Muscle of arm (tissue), 12 donors: ENCODE measurements around the gene DNAI1. TPM values are rescaled to one million over a fixed set of nuclear protein-coding genes. Genes with fewer than 3 reads are reported as not detected.
A peak's percentile ranks its signal among the peaks of the same experiment; 100 is the strongest.

ENCODE experiments used
- DNase-seq: peaks from one replicate; pipeline ENCODE4 v3.0.0-alpha.2; 2013
- polyA plus RNA-seq, 12 donors: library from polyadenylated mRNA; unstranded; fragments of 120-200 nt; gene quantifications; one replicate each; pipeline ENCODE4 v1.2.1, GENCODE V29; 2013; ENCODE audit not compliant: insufficient read length in 12 of 12

The DNAI1 gene
- polyA plus RNA-seq, 12 donors: 0.25 to 0.28 TPM; not detected in 10

DNA sequence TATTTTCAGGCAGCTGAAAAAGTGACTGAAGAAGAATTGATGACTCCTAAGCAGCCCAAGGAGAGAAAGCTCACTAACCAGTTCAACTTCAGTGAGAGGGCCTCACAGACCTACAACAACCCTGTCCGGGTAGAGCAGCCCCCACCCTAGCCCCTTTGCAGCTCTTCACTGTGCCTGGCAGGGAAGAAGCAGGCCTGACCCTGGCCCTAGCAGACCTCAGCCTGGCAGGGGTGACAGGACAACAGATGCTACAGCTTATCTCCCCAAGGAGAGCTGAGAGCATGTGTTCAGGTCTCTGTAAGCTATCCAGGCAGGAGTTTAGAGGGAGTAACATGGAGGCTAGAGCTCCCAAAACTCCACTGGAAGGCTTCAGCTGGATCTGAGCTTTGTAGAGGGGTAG is 31.8 kb downstream of the DNAI1 start:
- DNase-seq: no peak

DNA sequence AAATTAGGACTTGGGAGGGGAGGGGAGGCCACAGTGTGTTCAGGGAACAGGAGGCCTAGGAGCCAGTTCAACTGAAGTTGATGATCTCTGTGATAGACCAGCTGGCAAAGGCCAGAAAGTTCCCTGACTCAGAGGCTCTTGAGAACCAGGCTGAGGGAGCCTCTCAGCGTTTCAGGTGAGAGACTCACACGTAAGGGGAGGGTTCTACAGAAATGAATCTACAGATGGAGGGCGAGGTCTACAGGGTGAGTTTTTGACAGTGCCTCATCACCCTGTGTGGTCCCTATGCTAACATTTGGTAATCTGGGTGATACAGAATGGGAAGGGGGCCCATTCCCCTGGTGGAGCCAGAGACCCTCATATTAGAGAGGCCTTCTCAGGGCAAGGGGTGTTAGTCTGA is 32.2 kb downstream of the DNAI1 start:
- no peak for DNase-seq

DNA sequence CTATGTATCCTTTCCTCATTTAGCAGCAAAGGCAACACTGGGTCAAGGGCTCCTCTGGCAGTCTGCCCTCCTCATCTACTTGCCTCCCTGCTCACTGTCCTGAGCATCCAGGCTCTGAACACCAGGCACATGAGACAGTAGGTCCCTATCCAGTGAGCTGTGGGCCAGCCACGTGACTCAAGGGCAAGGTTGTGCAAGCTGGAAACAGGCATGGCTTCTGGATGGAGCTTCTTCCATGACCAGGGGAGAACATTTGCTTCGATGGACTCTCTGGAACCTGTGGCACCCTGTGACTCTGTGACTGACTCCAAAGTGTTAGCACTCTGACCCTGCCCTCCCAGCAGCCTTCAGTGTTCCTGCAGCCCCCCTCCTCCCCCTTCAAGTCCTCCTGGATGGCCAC is 33.0 kb downstream of the DNAI1 start:
- DNase-seq: no peak

DNA sequence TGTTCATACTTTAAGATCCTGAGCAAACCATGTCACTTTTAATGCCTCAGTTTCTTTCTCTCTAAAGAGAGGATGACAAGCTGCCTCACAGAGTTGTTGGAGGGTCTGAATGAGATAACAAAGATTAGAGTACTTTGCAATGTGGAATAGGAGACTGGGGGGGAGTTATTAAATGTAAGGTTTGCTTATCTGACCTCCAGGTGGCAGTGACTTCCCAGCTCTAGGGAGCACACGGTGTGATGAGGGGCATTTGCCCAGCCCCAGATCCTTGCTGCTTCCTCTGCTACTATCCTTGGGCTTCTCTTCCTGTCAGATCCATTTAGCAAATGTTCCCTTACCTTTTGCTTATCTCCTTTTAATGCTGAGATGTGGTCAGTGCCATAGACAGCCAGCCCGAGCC is 33.4 kb downstream of the DNAI1 start:
- DNase-seq: no peak

DNA sequence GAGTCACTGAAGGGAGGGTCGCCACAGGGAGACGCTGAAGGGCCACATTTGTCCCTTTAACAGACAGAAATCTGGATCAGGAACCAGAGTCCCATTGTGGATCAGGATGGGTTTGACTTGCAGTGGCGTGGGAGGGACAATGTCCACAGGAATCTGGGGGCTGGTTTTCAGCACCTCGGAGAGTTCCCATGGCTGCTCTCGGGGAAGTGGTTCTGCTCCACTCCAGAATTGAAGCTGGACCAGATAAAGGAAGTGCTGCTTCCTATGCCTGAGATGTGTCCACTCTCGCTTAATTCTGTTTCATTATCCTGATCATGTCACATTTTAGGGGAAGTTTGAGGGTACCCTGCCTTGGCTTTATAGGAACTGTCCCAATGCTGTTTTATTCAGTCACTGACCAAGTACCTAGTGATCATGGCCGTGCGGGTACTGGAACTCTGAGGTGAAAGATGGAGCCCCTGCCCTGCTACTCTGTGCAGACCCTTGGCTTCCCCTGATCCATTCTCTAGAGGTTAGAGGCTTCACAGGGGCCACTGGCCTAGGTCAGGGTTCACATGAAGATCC is 35.4 kb downstream of the DNAI1 start:
- peak; percentile 66 for DNase-seq

DNA sequence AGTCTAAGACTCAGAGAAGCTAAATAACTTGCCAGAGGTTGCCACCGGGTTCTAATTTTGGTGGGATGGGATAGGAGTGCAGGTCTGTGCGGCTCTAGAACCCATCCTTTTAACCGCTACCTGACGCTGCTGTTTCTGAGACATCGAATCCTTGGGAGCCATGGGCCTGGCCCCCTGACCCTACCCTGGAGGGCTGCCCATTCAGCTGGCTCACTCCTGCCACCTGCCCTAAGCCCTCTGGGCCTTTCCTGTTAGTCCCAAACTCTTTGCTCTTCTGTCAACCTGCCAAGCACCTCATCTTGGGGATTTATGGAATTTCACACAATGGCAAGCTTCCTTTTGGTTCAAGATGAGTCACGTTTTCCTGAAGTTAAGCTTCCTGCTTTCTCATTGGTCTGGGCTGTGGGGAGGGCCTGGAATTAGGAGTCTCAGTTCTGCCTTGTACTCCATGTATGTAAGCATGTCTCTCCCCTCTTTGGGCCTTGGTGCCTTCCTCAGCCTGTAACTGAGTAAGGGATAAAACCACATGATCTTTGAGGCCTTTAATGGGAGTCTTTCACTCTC is 37.6 kb downstream of the DNAI1 start:
- no peak for DNase-seq

DNA sequence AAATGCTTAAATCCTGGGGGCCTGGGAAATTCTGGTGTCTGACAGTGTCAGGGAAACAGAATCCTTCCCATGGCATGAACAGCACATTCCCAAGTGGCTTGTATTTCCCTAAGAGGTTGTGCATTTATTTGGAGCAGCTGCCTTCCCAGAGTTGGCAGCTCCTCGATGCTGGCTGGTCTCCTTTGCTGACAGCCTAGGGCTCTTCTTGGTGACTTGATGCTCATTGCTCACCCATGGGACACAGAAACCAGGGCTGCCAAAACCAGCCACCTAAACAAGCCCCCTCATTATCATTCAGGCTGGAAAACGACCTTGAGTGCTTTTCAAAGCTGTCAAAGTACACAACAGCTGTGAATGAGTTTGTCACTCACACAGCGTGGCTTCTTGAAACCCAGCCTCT is 39.9 kb downstream of the DNAI1 start:
- no peak for DNase-seq

DNA sequence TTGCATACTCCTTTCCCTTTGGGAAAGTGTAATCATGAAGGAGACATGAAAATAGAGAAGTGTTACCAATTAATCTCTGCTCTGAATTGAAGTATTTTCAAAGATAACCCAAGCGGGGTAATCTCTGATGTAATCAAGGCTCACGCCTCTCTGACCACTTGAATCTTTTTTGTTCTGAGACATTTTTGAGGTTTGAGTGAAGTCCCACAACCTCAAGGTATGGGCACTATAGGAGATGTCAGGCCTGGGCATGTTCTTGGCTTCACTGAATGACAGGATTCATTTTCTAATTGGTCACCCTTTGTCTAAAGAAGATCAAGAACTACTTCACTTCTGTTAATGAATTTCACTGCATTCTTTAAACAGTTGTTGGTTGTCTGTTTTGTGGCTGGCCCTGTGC is 40.5 kb downstream of the DNAI1 start:
- DNase-seq: no peak

DNA sequence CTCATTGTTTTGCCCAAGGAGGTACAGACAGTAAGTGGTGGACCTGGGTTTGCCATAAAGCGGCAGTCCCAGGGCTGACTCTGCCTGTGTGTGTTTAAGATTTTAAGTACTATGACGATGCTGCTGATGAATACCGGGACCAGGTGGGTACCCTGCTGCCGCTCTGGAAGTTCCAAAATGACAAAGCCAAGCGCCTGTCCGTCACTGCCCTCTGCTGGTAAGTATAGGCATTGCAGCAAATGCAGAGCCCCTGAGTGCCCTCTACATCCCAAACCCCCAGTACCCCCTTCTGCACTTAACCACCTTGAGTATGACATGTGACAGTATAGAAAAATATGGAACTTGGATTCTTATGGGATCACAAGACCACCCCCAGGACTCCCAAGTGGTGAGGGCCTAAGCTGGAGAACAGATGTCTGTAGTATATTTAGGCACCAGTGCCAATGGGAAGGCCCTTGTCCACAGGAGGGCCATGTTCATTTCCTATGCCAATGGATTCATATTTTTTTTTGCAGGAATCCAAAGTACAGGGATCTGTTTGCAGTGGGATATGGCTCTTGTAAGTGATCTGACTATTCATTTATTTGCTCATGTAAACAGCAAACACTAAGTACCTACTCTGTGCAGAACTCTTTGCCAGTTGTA is 42.1 kb downstream of the DNAI1 start:
- DNase-seq: peak; percentile 57

DNA sequence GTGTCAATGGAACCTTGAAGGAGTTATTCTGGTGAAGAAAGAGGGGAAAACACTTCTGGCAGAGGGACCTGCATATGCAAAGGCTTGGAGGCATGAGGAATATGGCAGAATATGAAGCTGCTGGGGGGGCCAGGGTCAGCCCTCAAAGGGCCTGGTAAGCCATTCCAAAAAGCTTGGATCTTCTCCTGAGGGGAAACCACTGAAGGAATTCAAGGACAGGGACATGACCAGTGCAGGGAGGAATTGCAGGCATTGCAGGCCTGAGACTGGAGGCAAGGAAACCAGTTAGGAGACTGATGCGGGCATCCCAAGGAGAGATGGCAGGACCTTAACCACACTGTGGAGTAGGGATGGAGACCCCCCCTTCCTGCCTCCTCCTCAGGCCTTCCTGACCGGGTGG is 42.8 kb downstream of the DNAI1 start:
- no peak for DNase-seq

DNA sequence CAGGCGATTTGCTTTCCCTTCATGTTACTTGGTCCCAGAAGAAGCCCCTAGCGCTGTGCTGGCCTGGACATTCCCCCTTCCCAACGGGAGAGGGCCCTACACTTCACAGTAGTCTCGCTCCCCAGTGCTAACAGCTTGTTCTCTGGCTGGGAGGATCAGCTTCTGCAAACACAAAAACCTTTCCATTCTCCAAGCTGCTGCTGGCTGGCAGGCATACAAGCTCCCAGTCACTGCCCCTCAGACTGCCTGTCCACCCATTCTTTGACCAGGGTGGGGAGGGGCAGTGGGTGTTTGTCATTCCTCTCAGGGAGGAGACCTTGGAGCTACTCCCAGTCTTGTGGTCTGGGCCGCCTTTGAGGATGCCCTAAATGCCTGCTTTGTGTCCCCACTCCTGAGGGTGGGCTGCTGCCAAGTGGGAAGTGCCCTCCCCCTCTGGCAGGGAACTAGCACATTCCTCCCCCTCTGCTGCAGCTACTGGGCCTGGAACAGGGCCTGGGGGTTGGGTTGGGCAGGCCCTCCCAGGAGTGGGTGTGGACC is 43.4 kb downstream of the DNAI1 start:
- DNase-seq: peak; percentile 65

DNA sequence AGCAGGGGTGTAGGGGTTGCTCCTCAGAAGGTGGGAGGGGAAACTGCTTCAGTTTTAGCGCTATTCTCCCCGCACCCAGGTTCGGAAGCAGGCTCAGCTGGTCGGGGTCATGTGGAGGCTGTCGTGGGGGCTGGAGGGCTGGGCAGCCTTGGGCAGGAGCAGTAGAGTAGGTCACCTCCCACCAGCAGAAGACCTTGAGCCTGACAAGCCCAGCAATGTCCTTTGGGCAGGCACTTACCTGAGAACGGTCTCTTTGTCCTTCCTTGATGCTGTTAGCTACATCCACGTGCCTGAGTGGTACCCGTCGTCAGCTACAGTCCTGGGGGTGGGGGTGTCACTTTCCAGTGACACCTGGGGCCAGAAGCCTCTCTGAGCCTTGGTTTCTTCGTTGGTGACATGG is 43.9 kb downstream of the DNAI1 start:
- DNase-seq: no peak

DNA sequence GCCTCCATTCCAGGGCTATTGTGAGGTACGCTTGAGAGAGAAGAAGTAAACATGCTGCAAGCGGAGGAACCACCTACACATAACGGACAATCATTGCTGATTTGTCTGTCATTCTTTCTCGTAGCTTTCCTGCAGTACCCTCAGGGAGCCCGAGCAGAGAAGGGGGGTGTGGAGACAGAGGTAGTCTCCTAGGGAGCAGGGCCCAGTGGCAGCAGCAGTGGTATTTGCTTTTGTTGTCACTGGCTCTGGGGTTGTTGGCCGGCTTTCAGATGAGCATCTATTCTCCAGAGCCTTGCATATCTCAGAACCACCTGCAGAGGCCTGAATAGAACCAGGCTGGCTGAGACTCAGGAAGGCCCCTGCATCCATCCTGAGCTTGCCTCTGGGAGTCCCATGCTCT is 44.3 kb downstream of the DNAI1 start:
- DNase-seq: no peak

DNA sequence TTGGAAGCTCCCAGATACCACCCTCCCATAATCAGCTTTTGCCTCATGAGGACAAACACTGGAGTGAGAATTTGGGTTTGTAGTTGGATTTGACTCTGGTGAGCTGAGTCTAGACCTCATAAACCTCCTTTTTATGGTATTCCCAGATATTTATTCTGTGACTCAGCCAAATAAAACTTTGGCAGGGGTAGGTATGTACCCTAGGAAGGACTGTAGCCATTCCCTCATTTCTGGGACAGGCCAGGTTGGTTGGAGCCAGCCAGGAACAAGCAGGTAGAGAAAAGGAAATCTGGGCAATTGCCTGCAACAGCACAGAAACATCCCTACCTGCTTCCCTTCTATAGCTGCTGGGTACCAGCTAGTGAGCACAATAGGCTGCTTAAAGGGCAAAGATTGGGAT is 44.8 kb downstream of the DNAI1 start:
- DNase-seq: no peak

DNA sequence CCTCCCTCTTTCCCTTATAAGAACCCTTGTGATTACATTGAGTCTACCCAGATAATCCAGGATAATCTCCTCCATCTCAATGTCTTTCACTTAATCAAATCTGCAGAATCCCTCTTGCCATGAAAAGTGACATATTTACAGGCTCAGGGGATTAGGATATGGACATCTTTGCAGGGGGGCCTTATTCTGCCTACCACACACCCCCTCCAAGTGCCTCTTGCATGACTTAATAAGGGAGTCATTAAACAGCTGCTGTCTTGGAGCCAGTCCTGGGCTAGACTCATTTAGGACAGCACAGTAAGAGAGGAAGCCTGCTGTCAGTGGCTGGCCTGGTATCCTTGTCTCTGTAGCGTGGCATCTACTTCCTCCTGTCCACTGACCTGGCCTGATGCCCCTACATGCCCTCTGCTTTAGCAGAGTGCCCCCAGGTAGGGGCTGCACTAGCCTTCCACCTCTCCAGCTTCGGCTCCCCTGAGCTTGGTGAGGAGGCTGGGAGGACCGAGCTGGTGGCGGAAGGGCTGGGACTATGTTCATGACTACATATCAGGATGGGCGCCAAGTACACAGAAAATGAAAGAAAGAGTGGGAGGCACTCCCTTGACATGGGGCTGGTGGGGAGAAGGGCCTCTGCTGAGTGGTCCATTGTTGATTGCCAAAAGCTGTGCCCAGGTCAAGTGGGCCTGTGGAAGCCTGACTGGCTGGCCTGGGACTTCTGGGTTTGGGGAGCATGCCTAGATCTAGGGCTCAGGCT is 46.9 kb downstream of the DNAI1 start:
- DNase-seq: no peak

DNA sequence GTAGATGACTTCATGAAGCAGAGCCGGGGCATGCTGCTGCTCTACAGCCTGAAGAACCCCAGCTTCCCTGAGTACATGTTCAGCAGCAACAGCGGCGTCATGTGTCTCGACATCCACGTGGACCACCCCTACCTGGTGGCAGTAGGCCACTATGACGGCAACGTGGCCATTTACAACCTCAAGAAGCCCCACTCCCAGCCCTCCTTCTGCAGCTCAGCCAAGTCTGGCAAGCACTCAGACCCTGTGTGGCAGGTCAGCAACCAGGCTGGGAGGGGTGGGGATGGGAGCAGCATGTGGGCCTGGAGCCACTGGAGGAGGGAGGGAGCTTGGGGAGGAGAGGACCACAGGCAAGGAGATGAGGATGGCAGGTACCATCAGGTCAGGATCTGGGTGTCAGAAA is 48.0 kb downstream of the DNAI1 start:
- no peak for DNase-seq

DNA sequence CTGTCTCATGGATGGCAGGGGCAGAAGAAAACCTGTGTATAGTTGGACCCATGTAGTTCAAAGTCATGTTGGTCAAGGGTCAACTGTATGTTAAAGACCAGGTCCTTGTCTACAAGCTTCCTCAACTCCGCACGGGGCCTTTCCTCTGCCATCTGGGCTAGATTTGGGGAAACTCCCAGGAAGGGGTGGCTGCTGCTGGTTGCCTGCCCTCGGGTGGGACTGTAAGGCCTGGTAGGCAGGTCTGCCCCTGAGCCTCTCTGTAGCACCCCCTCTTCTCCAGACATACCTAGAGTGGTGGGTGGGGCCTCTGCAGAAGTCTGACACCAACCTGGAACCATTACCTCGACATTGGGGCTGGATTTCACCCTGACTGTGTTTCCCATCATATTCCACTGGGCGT is 49.0 kb downstream of the DNAI1 start:
- no peak for DNase-seq

DNA sequence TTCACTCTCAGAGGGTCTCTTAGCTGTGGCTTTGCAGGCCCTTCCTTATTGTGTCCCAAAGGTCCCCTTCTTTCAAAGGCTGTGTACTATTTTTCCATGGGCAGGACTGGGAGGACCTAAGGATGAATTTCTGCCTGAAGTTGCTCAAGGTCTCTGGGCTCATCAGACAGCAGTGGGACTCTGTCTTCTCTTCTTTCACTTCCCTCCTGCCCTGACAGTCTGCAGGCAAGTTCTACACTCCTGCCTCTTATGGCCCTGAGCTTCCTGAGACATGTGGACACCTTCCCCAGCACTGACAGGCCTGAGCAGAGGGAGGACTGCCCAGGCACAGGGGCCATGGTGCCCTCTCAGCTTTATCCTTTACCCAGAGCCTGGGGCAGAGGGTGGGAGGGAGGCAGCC is 49.4 kb downstream of the DNAI1 start:
- DNase-seq: no peak

DNA sequence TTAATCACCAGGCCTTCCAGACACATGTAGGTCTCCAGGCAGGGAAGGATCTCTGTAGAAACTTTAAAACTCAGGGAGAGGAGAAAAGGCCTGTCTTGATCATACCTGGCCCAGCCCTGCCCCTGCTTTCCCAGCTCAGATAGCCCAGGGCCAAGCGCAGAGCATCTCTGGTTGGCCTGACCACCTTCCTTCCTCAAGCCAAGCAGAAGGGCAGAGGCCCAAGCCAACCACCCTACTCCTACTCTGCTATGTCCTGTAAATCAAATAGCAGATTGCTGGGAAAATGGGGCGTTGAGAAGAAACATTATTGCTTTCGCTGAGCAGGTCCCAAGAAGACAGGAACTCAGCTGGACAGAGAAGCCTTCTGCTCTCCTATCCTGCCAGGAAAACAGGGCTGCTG is 49.9 kb downstream of the DNAI1 start:
- no peak for DNase-seq

DNA sequence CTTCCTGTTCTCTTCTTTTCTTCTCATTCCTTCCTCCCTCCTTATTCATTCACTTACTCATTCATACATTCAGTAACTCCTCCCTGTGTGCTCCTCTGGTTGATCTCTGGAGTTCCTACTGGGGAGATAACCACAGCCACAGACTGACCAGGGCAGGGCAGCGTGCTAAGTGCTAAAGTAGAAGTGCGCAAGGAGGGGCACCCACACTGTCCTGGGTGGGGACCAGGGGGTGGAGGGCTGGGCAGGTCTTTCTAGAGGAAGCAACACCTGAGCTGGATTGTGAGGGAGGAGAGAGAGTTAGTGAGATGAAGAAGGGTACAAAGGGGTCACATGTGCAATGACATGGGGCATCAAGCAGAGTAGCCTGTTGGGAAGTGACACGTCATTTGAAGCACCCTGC is 50.3 kb downstream of the DNAI1 start:
- DNase-seq: no peak

DNA sequence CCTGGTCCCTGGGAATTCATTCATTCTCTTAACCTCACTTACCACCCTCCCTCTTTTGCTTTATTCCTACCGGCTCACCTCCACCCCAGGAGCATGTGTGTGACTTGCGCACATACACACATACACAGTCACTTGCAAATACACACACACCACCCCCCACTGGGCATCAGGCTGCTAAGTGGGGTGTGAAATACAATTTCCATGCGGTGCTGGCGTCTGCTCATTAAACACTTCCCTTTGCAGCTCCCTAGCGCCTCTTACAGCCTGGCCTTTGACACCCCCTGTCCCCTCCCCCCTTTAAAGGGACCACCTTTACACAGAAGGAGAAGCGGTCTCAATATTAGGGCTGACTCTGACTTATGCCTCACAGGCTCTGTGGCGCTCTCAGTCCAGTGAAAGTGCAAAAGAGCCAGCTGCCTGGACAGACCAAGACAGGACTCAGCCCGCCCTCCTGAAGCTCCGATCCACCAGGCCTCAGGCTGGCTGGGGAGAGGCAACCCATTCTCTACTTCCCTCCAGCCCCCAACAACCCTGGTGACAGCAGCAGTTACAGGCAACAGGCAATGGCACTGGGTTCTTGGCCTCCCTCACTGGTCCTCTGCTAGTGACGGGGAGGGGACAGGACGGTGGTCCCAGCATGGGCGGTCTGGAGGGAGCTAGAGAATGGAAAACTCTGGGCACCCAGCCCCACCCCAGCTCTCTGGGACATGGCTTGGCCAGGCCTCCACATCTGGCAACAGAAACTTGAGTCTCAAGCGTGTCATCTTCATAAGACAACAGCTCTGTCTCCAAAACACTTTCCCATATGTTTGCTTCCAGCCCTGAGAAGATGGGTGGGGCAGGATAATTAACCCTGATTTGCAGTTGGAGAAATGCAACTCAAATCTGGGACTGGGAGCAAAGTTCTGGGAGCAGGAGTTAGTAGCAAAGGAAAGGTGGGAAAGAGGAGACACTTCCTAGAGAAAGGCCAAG is 52.2 kb downstream of the DNAI1 start:
- DNase-seq: no peak
